Hematopoietic multipotent progenitor cell treated with erythropoietin and hydrocortisone succinate and interleukin-3 and kit ligand, for 17 days (in vitro differentiated cells): ENCODE measurements around the gene SRL.
"Not testable (repeated sequence)": the region's sequence is repeated elsewhere in the genome, so short reads cannot be mapped to it uniquely, and the experiment has no call there.

ENCODE experiments used
- DNase-seq: peaks from one replicate; pipeline ENCODE4 v3.0.0-alpha.2; 2015; ENCODE audit warnings: low spot score

Gene SRL

GRCh38 chr16:4159726-4160125, 82.2 kb downstream of the SRL start:
- no peak for DNase-seq

- no peak for DNase-seq
Measured at GRCh38 chr16:4158143-4159093, 83.5 kb downstream of the SRL start.

GRCh38 chr16:4157376-4157825, 84.5 kb downstream of the SRL start:
- no peak for DNase-seq

- not testable (repeated sequence) for DNase-seq
Measured at GRCh38 chr16:4156503-4156902, 85.4 kb downstream of the SRL start.

- DNase-seq: not testable (repeated sequence)
Measured at GRCh38 chr16:4153364-4153763, 88.5 kb downstream of the SRL start.

GRCh38 chr16:4152267-4152666, 89.6 kb downstream of the SRL start:
- DNase-seq: no peak

GRCh38 chr16:4147236-4147635, 94.6 kb downstream of the SRL start:
- no peak for DNase-seq

GRCh38 chr16:4142268-4142667, 99.6 kb downstream of the SRL start:
- no peak for DNase-seq

GRCh38 chr16:4141604-4142003, 100.3 kb downstream of the SRL start:
- DNase-seq: no peak

GRCh38 chr16:4140652-4141051, 101.2 kb downstream of the SRL start:
- no peak for DNase-seq

GRCh38 chr16:4139968-4140367, 101.9 kb downstream of the SRL start:
- DNase-seq: no peak
